PC-9 (cell line): ENCODE data around the gene B9D1. TPM values are rescaled to one million over a fixed set of nuclear protein-coding genes. Genes with fewer than 3 reads are reported as not detected.
A peak's percentile ranks its signal among the peaks of the same experiment; 100 is the strongest.

Experiments
- BruUV-seq: library from RNA; stranded (reverse); fragments of 400-500 nt; replicated peaks from 2 replicates; lab custom pipeline; 2021; lab: Mats Ljungman, UMichigan
- CTCF ChIA-PET: fragments of 300-600 bp; sonication (Branson Sonifier 250); formaldehyde crosslinking; loops from one replicate; lab custom pipeline; 2022; ENCODE audit warnings: antibody characterized with exemption; lab: Charles Lee
- POLR2A ChIA-PET: fragments of 300-600 bp; sonication (Branson Sonifier 250); formaldehyde crosslinking; loops from one replicate; lab custom pipeline; 2022; ENCODE audit warnings: antibody characterized with exemption; ENCODE audit not compliant: unreplicated experiment; lab: Charles Lee
- DNase-seq, 2 experiments: peaks; one replicate each; pipeline versions ENCODE4 v3.0.0 to v3.0.0-alpha.2; 2015 to 2022; ENCODE audit warnings: mixed read lengths in 1 of 2
- H2AFZ ChIP-seq: fragments of 200-600 bp; sonication (generic); 2 replicates; pipeline ENCODE4 v1.8.1; 2017; ENCODE audit warnings: antibody characterized with exemption
- H3F3A ChIP-seq: fragments of 200-600 bp; sonication (generic); 2 replicates; pipeline ENCODE4 v1.8.1; 2017; ENCODE audit warnings: antibody characterized with exemption, mild to moderate bottlenecking, low read depth; ENCODE audit not compliant: insufficient read depth
- H3K27ac ChIP-seq: fragments of 200-600 bp; sonication (generic); 2 replicates; pipeline ENCODE4 v1.6.1; 2016; ENCODE audit warnings: mixed run types
- H3K27me3 ChIP-seq: fragments of 200-600 bp; sonication (generic); 2 replicates; pipeline ENCODE4 v1.6.1; 2016; ENCODE audit warnings: low read depth, mixed run types; ENCODE audit not compliant: insufficient read depth
- H3K36me3 ChIP-seq: fragments of 200-600 bp; sonication (generic); 2 replicates; pipeline ENCODE4 v1.6.1; 2016; ENCODE audit warnings: low read depth, mixed run types
- H3K4me1 ChIP-seq: fragments of 200-600 bp; sonication (generic); replicated peaks from 2 replicates; pipeline ENCODE4 v1.6.1; 2016; ENCODE audit warnings: mixed run types; ENCODE audit not compliant: insufficient read depth
- H3K4me2 ChIP-seq: fragments of 200-600 bp; sonication (generic); 2 replicates; pipeline ENCODE4 v1.6.1; 2017; ENCODE audit warnings: mixed run types
- H3K4me3 ChIP-seq: fragments of 200-600 bp; sonication (generic); 2 replicates; pipeline ENCODE4 v1.6.1; 2016; ENCODE audit warnings: mixed run types
- H3K79me2 ChIP-seq: fragments of 200-600 bp; sonication (generic); 2 replicates; pipeline ENCODE4 v1.6.1; 2017; ENCODE audit warnings: low read depth, mixed run types
- H3K9me2 ChIP-seq: fragments of 200-600 bp; sonication (generic); 2 replicates; pipeline ENCODE4 v1.8.1; 2017; ENCODE audit warnings: mild to moderate bottlenecking; ENCODE audit not compliant: insufficient read depth
- H3K9me3 ChIP-seq: fragments of 200-600 bp; sonication (generic); 2 replicates; pipeline ENCODE4 v1.8.1; 2016; ENCODE audit warnings: low read depth; ENCODE audit not compliant: insufficient read depth
- H4K20me1 ChIP-seq: fragments of 200-600 bp; sonication (generic); 2 replicates; pipeline ENCODE4 v1.8.1; 2017; ENCODE audit not compliant: insufficient read depth
- CTCF ChIP-seq: fragments of 200-600 bp; sonication (generic); conservative IDR thresholded peaks from 2 replicates; pipeline ENCODE4 v1.6.1; 2017; ENCODE audit warnings: mixed run types, antibody characterized with exemption, mild to moderate bottlenecking, moderate library complexity
- EZH2 ChIP-seq: fragments of 200-600 bp; sonication (generic); IDR thresholded peaks from 2 replicates; pipeline ENCODE4 v1.8.0; 2017; ENCODE audit warnings: antibody characterized with exemption, low read depth
- intact Hi-C: fragments of 100-400 bp; cut with micrococcal nuclease; formaldehyde crosslinking; loops from one replicate; pipeline ENCODE4 v1.10.0; 2022; ENCODE audit not compliant: unreplicated experiment
- total RNA-seq: library from RNA; stranded (reverse); gene quantifications from 2 replicates; pipeline ENCODE4 v1.2.3, GENCODE V29; 2021

Gene B9D1
- total RNA-seq, 1 experiment from 2014 or later: 40.2 TPM

- Histone ChIP-seq H3F3A (peaks cover 4% of the 10 kb centered on the region), H3K4me3 (no peak overlapping the region), H4K20me1 (peaks cover 5% of the 10 kb centered on the region; the same call in 1 of the 2 replicates), H3K27me3 (no peaks in the 10 kb centered on the region), H3K4me2 (no peak overlapping the region), H3K9me2 (no peaks in the 10 kb centered on the region), H3K79me2 (no peaks in the 10 kb centered on the region), H3K9me3 (no peaks in the 10 kb centered on the region), H2AFZ (no peak overlapping the region), H3K36me3 (0 out of 2 replicates have a peak, but pooled peaks cover 13% of the 10 kb centered on the region), H3K4me1 (0 out of 2 replicates have a peak, but pooled peaks cover 5% of the 10 kb centered on the region), H3K27ac (no peak overlapping the region)
- TF ChIP-seq CTCF (no peak), EZH2 (no peak)
- intact Hi-C loops: no loop called here
- DNase-seq: no peak
- ChIA-PET CTCF (no interaction called here), POLR2A (no interaction called here)
- BruUV-seq: no TSS peak
Observed at GRCh38 chr17:19311016-19311415, 51.5 kb downstream of the B9D1 start.

GRCh38 chr17:19310151-19310550 lies 52.4 kb downstream of the B9D1 start:
- TF ChIP-seq EZH2 (no peak), CTCF (no peak)
- no TSS peak for BruUV-seq
- DNase-seq: no peak
- H4K20me1 ChIP-seq: peaks cover 14% of the 10 kb centered on the region; the same call in 1 of the 2 replicates
- no peak overlapping the region for H3K4me3 ChIP-seq
- intact Hi-C loops: no loop called here
- CTCF ChIA-PET: interaction anchor here (1.3 kb wide), 1 partner anchor 17 kb away, joined by 3 read pairs; no protein-coding TSS in a partner anchor
- H3F3A ChIP-seq: peaks cover 4% of the 10 kb centered on the region
- POLR2A ChIA-PET: interaction anchor here (0.5 to 0.7 kb wide), 3 partner anchors 17 to 68 kb away, joined by 3 to 4 read pairs (median 4); no protein-coding TSS in a partner anchor
- H3K79me2 ChIP-seq: no peaks in the 10 kb centered on the region
- no peak overlapping the region for H3K4me2 ChIP-seq
- H3K36me3 ChIP-seq: 0 out of 2 replicates have a peak, but pooled peaks cover 10% of the 10 kb centered on the region
- H3K9me2 ChIP-seq: no peaks in the 10 kb centered on the region
- H3K9me3 ChIP-seq: no peaks in the 10 kb centered on the region
- H3K4me1 ChIP-seq: 0 out of 2 replicates have a peak, but pooled peaks cover 5% of the 10 kb centered on the region
- H2AFZ ChIP-seq: no peak overlapping the region
- no peak overlapping the region for H3K27ac ChIP-seq
- H3K27me3 ChIP-seq: no peaks in the 10 kb centered on the region

GRCh38 chr17:19309701-19310100 lies 52.8 kb downstream of the B9D1 start:
- Histone ChIP-seq H3K9me3 (no peaks in the 10 kb centered on the region), H3K79me2 (no peaks in the 10 kb centered on the region), H3F3A (peaks cover 4% of the 10 kb centered on the region), H3K4me1 (0 out of 2 replicates have a peak, but pooled peaks cover 5% of the 10 kb centered on the region), H3K4me2 (no peak overlapping the region), H3K27me3 (no peaks in the 10 kb centered on the region), H3K9me2 (no peaks in the 10 kb centered on the region), H3K27ac (no peak overlapping the region), H3K36me3 (0 out of 2 replicates have a peak, but pooled peaks cover 10% of the 10 kb centered on the region), H4K20me1 (peaks cover 18% of the 10 kb centered on the region; the same call in 1 of the 2 replicates), H3K4me3 (no peak overlapping the region), H2AFZ (no peak overlapping the region)
- intact Hi-C loops: loop anchor here (1.0 kb wide), 1 partner anchor 18 kb away; no protein-coding TSS in a partner anchor
- ChIA-PET CTCF (interaction anchor here (0.6 to 1.3 kb wide), 3 partner anchors 18 to 162 kb away, joined by 3 to 9 read pairs (median 5); no protein-coding TSS in a partner anchor), POLR2A (interaction anchor here (0.5 to 0.7 kb wide), 5 partner anchors 15 to 411 kb away, joined by 3 to 4 read pairs (median 3); no protein-coding TSS in a partner anchor)
- peak in 1 of 2 experiments; percentile 89 for DNase-seq
- no peak for TF ChIP-seq EZH2
- TF ChIP-seq CTCF: no peak
- no TSS peak for BruUV-seq
